ENCODE data around the gene RUNDC1. TPM values are rescaled to one million over a fixed set of nuclear protein-coding genes. Genes with fewer than 3 reads are reported as not detected.

The RUNDC1 gene
- total RNA-seq, 2 experiments from 2014 or later, result 13.0 to 14.0 TPM

DNA sequence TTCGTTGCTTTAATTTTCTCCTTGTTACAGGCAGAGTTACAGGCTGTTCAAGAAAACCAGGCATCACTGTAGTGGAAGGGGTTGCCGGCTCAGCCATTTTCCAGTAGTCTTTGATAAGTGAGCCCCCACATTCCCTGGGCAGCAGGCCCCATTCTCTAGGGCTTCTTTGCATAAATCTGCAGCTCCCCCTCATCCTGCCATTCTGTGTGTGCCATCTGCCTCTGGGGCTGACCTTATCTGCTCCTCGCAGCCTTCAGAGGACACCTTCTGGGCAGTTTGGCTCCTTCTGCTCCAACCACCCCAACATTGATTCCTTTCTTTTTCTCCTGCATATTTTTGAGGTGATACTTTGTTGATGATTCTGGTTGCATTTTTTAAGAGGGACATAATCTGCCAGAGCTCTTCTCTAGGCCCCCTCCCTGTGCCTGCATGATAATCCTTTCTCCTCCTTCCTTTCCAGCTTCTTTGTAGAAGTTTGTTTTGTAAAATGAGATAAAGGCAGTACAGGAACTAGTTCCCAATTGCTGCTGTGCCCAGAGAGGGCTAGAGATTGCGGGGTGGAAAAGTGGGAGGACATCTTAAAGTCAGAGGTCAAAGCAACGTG lies 61.8 kb downstream of the RUNDC1 start:
- no peaks in the 10 kb centered on the region for H3K4me1 Mint-ChIP-seq
- POLR2A ChIA-PET, result no interaction called here
- no peak overlapping the region for H3K4me3 Mint-ChIP-seq
- H3K27ac Mint-ChIP-seq, result no peak overlapping the region
- DNase-seq, result no peak
- no peaks in the 10 kb centered on the region for H3K27me3 Mint-ChIP-seq
- CTCF ChIA-PET, result interaction anchor here (0.6 kb wide), 1 partner anchor 1462 kb away, joined by 3 read pairs; no protein-coding TSS in a partner anchor
- H3K9me3 Mint-ChIP-seq, result no peaks in the 10 kb centered on the region
- peaks cover 9% of the 10 kb centered on the region for H3K36me3 Mint-ChIP-seq (ENCODE audit: low read depth)

Other genes with a start within 250 kb of the RUNDC1 start
- 10 to 100 TPM; 52.6 to 54.0 TPM for gene EZH1, start 235.5 kb upstream of the RUNDC1 start, total RNA-seq
- not detected for gene RAMP2, start 219.3 kb upstream of the RUNDC1 start, total RNA-seq
- gene VPS25, start 207.1 kb upstream of the RUNDC1 start, total RNA-seq, result 10 to 100 TPM; 51.9 to 59.4 TPM
- gene WNK4, start 200.0 kb upstream of the RUNDC1 start, total RNA-seq, result under 1 TPM; 0.47 to 0.77 TPM
- gene COA3, start 181.9 kb upstream of the RUNDC1 start, total RNA-seq, result 10 to 100 TPM; 41.2 to 45.1 TPM
- not detected for gene CNTD1, start 181.7 kb upstream of the RUNDC1 start, total RNA-seq
- gene BECN1, start 156.3 kb upstream of the RUNDC1 start, total RNA-seq, result 10 to 100 TPM; 87.0 to 87.6 TPM
- 100 to 1,000 TPM; 110 to 111 TPM for gene PSME3, start 147.2 kb upstream of the RUNDC1 start, total RNA-seq
- 1 to 10 TPM; 1.5 to 1.9 TPM for gene AOC2, start 136.0 kb upstream of the RUNDC1 start, total RNA-seq
- under 1 TPM; 0.56 to 0.79 TPM for gene AOC3, start 129.4 kb upstream of the RUNDC1 start, total RNA-seq
- not detected for gene G6PC1, start 79.8 kb upstream of the RUNDC1 start, total RNA-seq
- 10 to 100 TPM; 31.4 to 43.0 TPM for gene AARSD1, start 16.1 kb upstream of the RUNDC1 start, total RNA-seq
- gene PTGES3L, start 485 bp upstream of the RUNDC1 start, total RNA-seq, result under 1 TPM; 0.12 to 0.22 TPM
- gene RPL27, start 17.9 kb downstream of the RUNDC1 start, total RNA-seq, result 1,000 to 10,000 TPM; 1,014 to 1,124 TPM
- 100 to 1,000 TPM; 125 to 137 TPM for gene IFI35, start 26.2 kb downstream of the RUNDC1 start, total RNA-seq
- 10 to 100 TPM; 10.2 to 12.8 TPM for gene VAT1, start 41.8 kb downstream of the RUNDC1 start, total RNA-seq
- under 1 TPM in 1 of 2 experiments, not detected in 1; 0.05 TPM for gene RND2, start 44.7 kb downstream of the RUNDC1 start, total RNA-seq
- 10 to 100 TPM; 67.4 to 76.0 TPM for gene BRCA1, start 144.8 kb downstream of the RUNDC1 start, total RNA-seq
- gene NBR1, start 190.6 kb downstream of the RUNDC1 start, total RNA-seq, result 10 to 100 TPM; 53.9 to 54.3 TPM
- gene TMEM106A, start 231.3 kb downstream of the RUNDC1 start, total RNA-seq, result 10 to 100 TPM; 11.7 to 11.8 TPM
- gene CCDC200, start 248.1 kb downstream of the RUNDC1 start, total RNA-seq, result not detected